ENCODE results near the gene FAM98C.

GRCh38 chr19:38413416-38413815, 10.5 kb downstream of the FAM98C start:
- TF ChIP-seq CTCF (optimal IDR thresholded peaks at IDR 0.05 in 1 of 3, IDR thresholded peaks at IDR 0.05 in 1 of 3, conservative IDR thresholded peaks at IDR 0.05 in 1 of 3; ENCODE audit: extremely low read depth in 1 of 3, insufficient read depth in 2 of 3, low read length in 3 of 3) (no peak), EZH2 (IDR thresholded peaks at IDR 0.05; ENCODE audit: low read length) (no peak)

All from keratinocyte (primary cell).